ENCODE results near the gene SPG7. TPM values are rescaled to one million over a fixed set of nuclear protein-coding genes. Genes with fewer than 3 reads are reported as not detected.

The SPG7 gene

GRCh38 chr16:89604764-89605163 is 96.6 kb downstream of the SPG7 start:
- H3K4me1 ChIP-seq (ENCODE audit: control insufficient read depth, insufficient read depth, low read depth, low read length): peaks cover 32% of the 10 kb centered on the region
- H2AK5ac ChIP-seq (ENCODE audit: low read length, severe bottlenecking): no peak overlapping the region
- H3K27me3 ChIP-seq (ENCODE audit: control insufficient read depth in 1 of 2, insufficient read depth in 1 of 2, low read length in 2 of 2): peaks cover 0 to 31% of the 10 kb centered on the region in 2 experiments
- no peak overlapping the region for H3K23ac ChIP-seq (ENCODE audit: low read length in 2 of 2)
- no peak overlapping the region for H4K8ac ChIP-seq (ENCODE audit: low read length)
- no peak overlapping the region for H3K4me2 ChIP-seq (ENCODE audit: low read length, poor library complexity, severe bottlenecking)
- no peak overlapping the region for H2BK12ac ChIP-seq (ENCODE audit: low read length in 2 of 2)
- H2AFZ ChIP-seq (ENCODE audit: low read depth, low read length): no peak overlapping the region
- no peaks in the 10 kb centered on the region for H3K79me1 ChIP-seq (replicated peaks; ENCODE audit: low read length, poor library complexity, severe bottlenecking)
- no peaks in the 10 kb centered on the region for H3K9me3 ChIP-seq (ENCODE audit: control insufficient read depth, low read length)
- no peak overlapping the region for H2BK15ac ChIP-seq (ENCODE audit: low read depth, poor library complexity, severe bottlenecking)
- WGBS: 93% methylated on average over 16 of the region's 16 CpGs
- no peak overlapping the region for H3K14ac ChIP-seq (ENCODE audit: low read length in 2 of 2)
- H3K4me3 ChIP-seq (ENCODE audit: insufficient read depth in 1 of 2, low read depth in 1 of 2, low read length in 2 of 2): no peak overlapping the region
- DNase-seq: no peak
- no peak overlapping the region for H2BK120ac ChIP-seq (ENCODE audit: low read depth, low read length)
- no peak overlapping the region for H3K4ac ChIP-seq (ENCODE audit: low read depth in 1 of 2, low read length in 2 of 2)
- no peak overlapping the region for H2BK5ac ChIP-seq (ENCODE audit: low read depth, low read length, poor library complexity, severe bottlenecking)
- H3K9ac ChIP-seq (ENCODE audit: low read length): no peak overlapping the region
- H3K18ac ChIP-seq (ENCODE audit: low read depth in 1 of 2, low read length in 2 of 2): no peak overlapping the region
- H3K27ac ChIP-seq (ENCODE audit: low read length, poor library complexity, severe bottlenecking): no peak overlapping the region
- H4K91ac ChIP-seq (ENCODE audit: low read length): no peak overlapping the region
- no peaks in the 10 kb centered on the region for H3K36me3 ChIP-seq (ENCODE audit: control insufficient read depth in 1 of 2, insufficient read depth in 2 of 2, low read depth in 1 of 2, low read length in 2 of 2)

DNA sequence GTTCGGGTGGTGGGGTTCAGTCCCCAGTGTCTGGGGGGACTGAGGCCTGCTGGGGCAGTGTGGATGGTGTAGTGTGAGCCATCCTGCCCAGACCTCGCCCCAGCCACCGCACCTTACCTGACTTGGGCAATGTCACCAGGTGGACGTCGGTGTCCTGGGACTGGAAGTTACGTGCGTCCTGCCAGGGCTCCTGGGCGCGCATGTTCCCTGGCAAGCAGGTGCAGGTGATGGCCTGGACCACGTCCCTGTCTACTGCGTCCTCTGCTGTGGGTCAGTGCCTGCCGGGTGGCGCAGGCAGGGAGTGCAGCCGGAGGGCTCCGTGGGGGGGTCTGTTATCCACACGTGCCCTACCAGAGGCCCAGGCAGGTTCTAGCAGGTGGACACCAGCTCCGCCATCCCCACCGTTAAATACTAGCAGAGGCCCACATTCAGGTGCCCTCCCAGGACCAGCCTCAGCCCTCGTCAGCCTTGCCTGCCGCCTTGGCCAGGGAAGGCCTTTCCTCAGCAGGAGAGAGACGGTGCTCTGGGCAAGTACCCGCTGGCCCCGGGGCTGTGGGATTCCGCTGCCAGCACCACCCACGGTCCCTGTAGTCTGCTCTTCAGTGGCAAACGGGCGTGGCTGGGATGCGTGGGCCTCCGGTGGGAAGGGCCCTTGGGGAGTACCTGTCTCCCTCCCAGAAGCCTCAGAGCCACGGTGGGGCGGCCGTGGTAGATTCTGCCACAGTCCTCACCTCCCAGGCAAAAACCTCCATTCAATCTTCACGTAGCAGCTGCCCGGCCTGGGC is 97.2 kb downstream of the SPG7 start:
- no peak overlapping the region for H3K18ac ChIP-seq (ENCODE audit: low read depth in 1 of 2, low read length in 2 of 2)
- no peak overlapping the region for H3K9ac ChIP-seq (ENCODE audit: low read length)
- H2BK15ac ChIP-seq (ENCODE audit: low read depth, poor library complexity, severe bottlenecking): peak overlapping the region; percentile 74
- no peak overlapping the region for H3K14ac ChIP-seq (ENCODE audit: low read length in 2 of 2)
- H3K4ac ChIP-seq (ENCODE audit: low read depth in 1 of 2, low read length in 2 of 2): no peak overlapping the region
- no peak overlapping the region for H2AK5ac ChIP-seq (ENCODE audit: low read length, severe bottlenecking)
- H2BK12ac ChIP-seq (ENCODE audit: low read length in 2 of 2): no peak overlapping the region
- H3K27ac ChIP-seq (ENCODE audit: low read length, poor library complexity, severe bottlenecking): no peak overlapping the region
- 95% methylated on average over 33 of the region's 34 CpGs for WGBS
- no peak overlapping the region for H2BK5ac ChIP-seq (ENCODE audit: low read depth, low read length, poor library complexity, severe bottlenecking)
- peaks cover 31% of the 10 kb centered on the region for H3K4me1 ChIP-seq (ENCODE audit: control insufficient read depth, insufficient read depth, low read depth, low read length)
- no peaks in the 10 kb centered on the region for H3K9me3 ChIP-seq (ENCODE audit: control insufficient read depth, low read length)
- H3K36me3 ChIP-seq (ENCODE audit: control insufficient read depth in 1 of 2, insufficient read depth in 2 of 2, low read depth in 1 of 2, low read length in 2 of 2): no peaks in the 10 kb centered on the region
- no peak overlapping the region for H2AFZ ChIP-seq (ENCODE audit: low read depth, low read length)
- H2BK120ac ChIP-seq (ENCODE audit: low read depth, low read length): no peak overlapping the region
- H3K23ac ChIP-seq (ENCODE audit: low read length in 2 of 2): no peak overlapping the region
- no peak overlapping the region for H3K4me3 ChIP-seq (ENCODE audit: insufficient read depth in 1 of 2, low read depth in 1 of 2, low read length in 2 of 2)
- no peak for DNase-seq
- no peak overlapping the region for H3K4me2 ChIP-seq (ENCODE audit: low read length, poor library complexity, severe bottlenecking)
- no peak overlapping the region for H4K91ac ChIP-seq (ENCODE audit: low read length)
- H3K27me3 ChIP-seq (ENCODE audit: control insufficient read depth in 1 of 2, insufficient read depth in 1 of 2, low read length in 2 of 2): peaks cover 0 to 31% of the 10 kb centered on the region in 2 experiments
- no peak overlapping the region for H4K8ac ChIP-seq (ENCODE audit: low read length)
- H3K79me1 ChIP-seq (replicated peaks; ENCODE audit: low read length, poor library complexity, severe bottlenecking): no peaks in the 10 kb centered on the region

DNA sequence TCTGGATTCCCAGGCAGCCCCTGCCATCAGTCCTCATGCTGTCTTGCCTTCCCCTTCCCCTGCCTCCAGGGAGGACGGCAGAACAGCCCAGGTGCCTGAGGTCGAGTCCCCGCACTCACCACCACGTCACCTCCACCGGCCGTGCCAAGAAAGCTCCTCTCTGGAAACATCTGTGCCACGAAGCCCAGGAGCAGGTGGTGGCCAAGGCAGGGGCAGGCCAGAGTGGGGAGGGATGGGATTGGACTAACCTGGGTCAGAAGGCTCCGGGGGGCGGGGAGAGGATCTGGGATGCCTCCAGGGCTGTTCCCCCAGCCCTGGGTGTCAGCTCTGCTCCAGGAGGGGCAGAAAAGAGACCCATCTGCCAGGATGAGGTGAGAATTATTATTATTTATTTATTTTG is 97.8 kb downstream of the SPG7 start:
- no peak overlapping the region for H2BK120ac ChIP-seq (ENCODE audit: low read depth, low read length)
- H2BK5ac ChIP-seq (ENCODE audit: low read depth, low read length, poor library complexity, severe bottlenecking): no peak overlapping the region
- no peak overlapping the region for H2AK5ac ChIP-seq (ENCODE audit: low read length, severe bottlenecking)
- no peak overlapping the region for H2AFZ ChIP-seq (ENCODE audit: low read depth, low read length)
- no peak overlapping the region for H3K9ac ChIP-seq (ENCODE audit: low read length)
- H2BK12ac ChIP-seq (ENCODE audit: low read length in 2 of 2): no peak overlapping the region
- H3K18ac ChIP-seq (ENCODE audit: low read depth in 1 of 2, low read length in 2 of 2): no peak overlapping the region
- H4K91ac ChIP-seq (ENCODE audit: low read length): no peak overlapping the region
- H3K36me3 ChIP-seq (ENCODE audit: control insufficient read depth in 1 of 2, insufficient read depth in 2 of 2, low read depth in 1 of 2, low read length in 2 of 2): no peaks in the 10 kb centered on the region
- H3K4ac ChIP-seq (ENCODE audit: low read depth in 1 of 2, low read length in 2 of 2): no peak overlapping the region
- no peak overlapping the region for H3K23ac ChIP-seq (ENCODE audit: low read length in 2 of 2)
- no peak for DNase-seq
- no peak overlapping the region for H4K8ac ChIP-seq (ENCODE audit: low read length)
- H3K27me3 ChIP-seq (ENCODE audit: control insufficient read depth in 1 of 2, insufficient read depth in 1 of 2, low read length in 2 of 2): peaks cover 0 to 31% of the 10 kb centered on the region in 2 experiments
- no peak overlapping the region for H3K27ac ChIP-seq (ENCODE audit: low read length, poor library complexity, severe bottlenecking)
- no peak overlapping the region for H3K4me2 ChIP-seq (ENCODE audit: low read length, poor library complexity, severe bottlenecking)
- no peak overlapping the region for H3K14ac ChIP-seq (ENCODE audit: low read length in 2 of 2)
- no peaks in the 10 kb centered on the region for H3K9me3 ChIP-seq (ENCODE audit: control insufficient read depth, low read length)
- H3K4me1 ChIP-seq (ENCODE audit: control insufficient read depth, insufficient read depth, low read depth, low read length): peaks cover 28% of the 10 kb centered on the region
- H2BK15ac ChIP-seq (ENCODE audit: low read depth, poor library complexity, severe bottlenecking): peak overlapping the region; percentile 74
- no peaks in the 10 kb centered on the region for H3K79me1 ChIP-seq (replicated peaks; ENCODE audit: low read length, poor library complexity, severe bottlenecking)
- no peak overlapping the region for H3K4me3 ChIP-seq (ENCODE audit: insufficient read depth in 1 of 2, low read depth in 1 of 2, low read length in 2 of 2)
- WGBS: 91% methylated on average over 7 of the region's 9 CpGs

Small RNA genes lying within 50 kb of the gene (small RNA-seq; reads per million reads assigned to genes)
- not detected for gene SNORD68 (ENCODE audit: low read depth)
